Adrenal gland (tissue), 5 donors: ENCODE results near the gene PDE4C.

Experiments used
- POLR2A ChIP-seq, 2 donors: fragments of 450-650 bp; IDR thresholded peaks; one replicate each; pipeline ENCODE4 v1.6.1; 2017; ENCODE audit warnings: antibody characterized with exemption in 2 of 2, mild to moderate bottlenecking in 2 of 2, moderate library complexity in 1 of 2
- TF ChIP-seq, protein P1 (sequence below), 6 experiments: fragments of 450-650 bp in 4 of 6; fragments of 200-600 bp in 2 of 6; sonication (generic) in 1 of 6; IDR thresholded peaks; 1 replicate in 5 of 6; 2 replicates in 1 of 6; pipeline versions ENCODE4 v1.5.1 to v1.8.0; 2016 to 2021; ENCODE audit warnings: antibody characterized with exemption in 6 of 6, mild to moderate bottlenecking in 2 of 6, moderate library complexity in 1 of 6
- donor health status: DM: no; HTN: no; CAD: no.

DNA sequence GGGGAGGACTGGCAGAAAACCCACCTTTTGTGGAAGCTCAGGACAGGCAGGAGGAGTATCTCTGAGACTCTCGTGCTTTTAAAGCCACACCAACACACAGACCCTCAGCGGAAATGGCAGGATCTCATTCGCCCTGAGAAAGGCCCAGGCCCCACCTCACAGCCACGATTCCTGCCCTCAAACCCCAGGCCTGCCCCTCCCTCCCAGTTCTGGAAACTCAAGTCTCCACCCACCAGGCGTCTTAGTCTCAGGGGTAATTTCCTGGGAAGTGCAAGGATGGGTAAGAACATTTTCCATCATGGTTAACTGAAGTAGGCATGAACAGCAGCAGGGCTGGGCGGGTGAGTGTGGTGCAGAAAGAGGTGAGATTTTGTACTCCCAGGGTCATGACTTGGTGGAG lies 8.0 kb upstream of the PDE4C start:
- TF ChIP-seq, protein P1, sequence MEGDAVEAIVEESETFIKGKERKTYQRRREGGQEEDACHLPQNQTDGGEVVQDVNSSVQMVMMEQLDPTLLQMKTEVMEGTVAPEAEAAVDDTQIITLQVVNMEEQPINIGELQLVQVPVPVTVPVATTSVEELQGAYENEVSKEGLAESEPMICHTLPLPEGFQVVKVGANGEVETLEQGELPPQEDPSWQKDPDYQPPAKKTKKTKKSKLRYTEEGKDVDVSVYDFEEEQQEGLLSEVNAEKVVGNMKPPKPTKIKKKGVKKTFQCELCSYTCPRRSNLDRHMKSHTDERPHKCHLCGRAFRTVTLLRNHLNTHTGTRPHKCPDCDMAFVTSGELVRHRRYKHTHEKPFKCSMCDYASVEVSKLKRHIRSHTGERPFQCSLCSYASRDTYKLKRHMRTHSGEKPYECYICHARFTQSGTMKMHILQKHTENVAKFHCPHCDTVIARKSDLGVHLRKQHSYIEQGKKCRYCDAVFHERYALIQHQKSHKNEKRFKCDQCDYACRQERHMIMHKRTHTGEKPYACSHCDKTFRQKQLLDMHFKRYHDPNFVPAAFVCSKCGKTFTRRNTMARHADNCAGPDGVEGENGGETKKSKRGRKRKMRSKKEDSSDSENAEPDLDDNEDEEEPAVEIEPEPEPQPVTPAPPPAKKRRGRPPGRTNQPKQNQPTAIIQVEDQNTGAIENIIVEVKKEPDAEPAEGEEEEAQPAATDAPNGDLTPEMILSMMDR (IDR thresholded peaks at IDR 0.05), result no peak
- no peak for TF ChIP-seq POLR2A (IDR thresholded peaks at IDR 0.05)
